GM23338 (cell line): ENCODE data around the gene PSMB2. TPM values are rescaled to one million over a fixed set of nuclear protein-coding genes. Genes with fewer than 3 reads are reported as not detected.

Experiments
- ATAC-seq: fragments of 200-7000 bp; cut with Tn5 transposase; 3 replicates; pipeline ENCODE4 v1.9.1; 2020
- DNase-seq: peaks from one replicate; pipeline ENCODE4 v3.0.0-alpha.2; 2015; ENCODE audit warnings: low spot score
- H2AFZ ChIP-seq: fragments of 200-600 bp; sonication (generic); 2 replicates; pipeline ENCODE4 v1.8.0; 2016; ENCODE audit warnings: antibody characterized with exemption, mild to moderate bottlenecking, moderate library complexity
- H3F3A ChIP-seq: fragments of 200-600 bp; sonication (generic); replicated peaks from 2 replicates; pipeline ENCODE4 v1.8.0; 2017; ENCODE audit warnings: antibody characterized with exemption, mixed run types, low read depth
- H3K27ac ChIP-seq: fragments of 200-600 bp; sonication (generic); 2 replicates; pipeline ENCODE4 v1.6.1; 2016; ENCODE audit warnings: low read depth
- H3K27me3 ChIP-seq: fragments of 200-600 bp; sonication (generic); 2 replicates; pipeline ENCODE4 v1.8.0; 2016; ENCODE audit warnings: mild to moderate bottlenecking, mixed run types, moderate library complexity; ENCODE audit not compliant: insufficient read depth
- H3K36me3 ChIP-seq: fragments of 200-600 bp; sonication (generic); 2 replicates; pipeline ENCODE4 v1.8.0; 2016; ENCODE audit warnings: mild to moderate bottlenecking; ENCODE audit not compliant: insufficient read depth
- H3K4me1 ChIP-seq: fragments of 200-600 bp; sonication (generic); 2 replicates; pipeline ENCODE4 v1.8.0; 2016; ENCODE audit warnings: mild to moderate bottlenecking, moderate library complexity; ENCODE audit not compliant: insufficient read depth
- H3K4me2 ChIP-seq: fragments of 200-600 bp; sonication (generic); 2 replicates; pipeline ENCODE4 v1.7.1; 2017; ENCODE audit warnings: mixed run types
- H3K4me3 ChIP-seq: fragments of 200-600 bp; sonication (generic); 2 replicates; pipeline ENCODE4 v1.6.1; 2016; ENCODE audit warnings: mixed run types
- H3K79me2 ChIP-seq: fragments of 200-600 bp; sonication (generic); replicated peaks from 2 replicates; pipeline ENCODE4 v1.8.0; 2017; ENCODE audit warnings: mild to moderate bottlenecking; ENCODE audit not compliant: insufficient read depth
- H3K9me2 ChIP-seq: fragments of 200-600 bp; sonication (generic); 2 replicates; pipeline ENCODE4 v1.8.0; 2017; ENCODE audit not compliant: insufficient read depth
- H4K20me1 ChIP-seq: fragments of 200-600 bp; sonication (generic); replicated peaks from 2 replicates; pipeline ENCODE4 v1.8.0; 2017; ENCODE audit warnings: mild to moderate bottlenecking; ENCODE audit not compliant: insufficient read depth
- H3K27ac Mint-ChIP-seq: 2 replicates; pipeline ENCODE4 v1.8.0; 2020; ENCODE audit warnings: inconsistent platforms, mild to moderate bottlenecking, moderate library complexity, mixed read lengths
- H3K27me3 Mint-ChIP-seq: 3 replicates; pipeline ENCODE4 v1.8.0; 2022; ENCODE audit warnings: low read depth, mild to moderate bottlenecking, moderate library complexity, mixed read lengths, inconsistent platforms; ENCODE audit not compliant: insufficient read depth, poor library complexity
- H3K36me3 Mint-ChIP-seq: 3 replicates; pipeline ENCODE4 v1.8.0; 2021; ENCODE audit warnings: low read depth, mild to moderate bottlenecking, inconsistent platforms, moderate library complexity, mixed read lengths
- H3K4me1 Mint-ChIP-seq: 3 replicates; pipeline ENCODE4 v1.8.0; 2020; ENCODE audit warnings: mild to moderate bottlenecking, inconsistent platforms, mixed read lengths
- H3K4me3 Mint-ChIP-seq: 3 replicates; pipeline ENCODE4 v1.8.0; 2021; ENCODE audit warnings: moderate library complexity, mild to moderate bottlenecking, inconsistent platforms, mixed read lengths
- H3K9me3 Mint-ChIP-seq: 3 replicates; pipeline ENCODE4 v1.8.0; 2020; ENCODE audit warnings: moderate library complexity, mild to moderate bottlenecking, inconsistent platforms, mixed read lengths
- ETS1 ChIP-seq: IDR thresholded peaks from 2 replicates; pipeline ENCODE4 v1.6.1; 2016; ENCODE audit warnings: antibody characterized with exemption
- EZH2 ChIP-seq: fragments of 200-600 bp; sonication (generic); IDR thresholded peaks from one replicate; pipeline ENCODE4 v1.8.0; 2017; ENCODE audit warnings: antibody characterized with exemption, mild to moderate bottlenecking, low read depth; ENCODE audit not compliant: unreplicated experiment
- EZH2phosphoT487 ChIP-seq: fragments of 200-600 bp; sonication (generic); IDR thresholded peaks from one replicate; pipeline ENCODE4 v1.8.1; 2018; ENCODE audit warnings: antibody characterized with exemption; ENCODE audit not compliant: unreplicated experiment
- JUNB ChIP-seq: IDR thresholded peaks from one replicate; pipeline ENCODE4 v1.6.1; 2016; ENCODE audit warnings: antibody characterized with exemption; ENCODE audit not compliant: unreplicated experiment
- POLR2AphosphoS5 ChIP-seq: IDR thresholded peaks from 2 replicates; pipeline ENCODE4 v1.6.1; 2016; ENCODE audit warnings: antibody characterized with exemption, low read depth
- ZNF114 ChIP-seq: fragments of 250-450 bp; sonication (Bioruptor Pico); IDR thresholded peaks from 2 replicates; pipeline ENCODE4 v1.5.0; 2020; ENCODE audit warnings: mild to moderate bottlenecking, moderate library complexity
- ZNF331 ChIP-seq: fragments of 250-450 bp; sonication (Bioruptor Pico); IDR thresholded peaks from 2 replicates; pipeline ENCODE4 v1.5.0; 2020; ENCODE audit warnings: low read depth, mild to moderate bottlenecking, moderate library complexity
- ZNF462 ChIP-seq: fragments of 250-450 bp; sonication (Bioruptor Pico); IDR thresholded peaks from 2 replicates; pipeline ENCODE4 v1.5.0; 2020; ENCODE audit warnings: mild to moderate bottlenecking, moderate library complexity
- polyA plus RNA-seq: library from polyadenylated mRNA; unstranded; fragments of >200 nt; fragmentation: Nextera tagmentation; extraction: Ambion mirVana; gene quantifications from 2 replicates; pipeline ENCODE4 v1.2.1, GENCODE V29; 2016
- total RNA-seq: library from RNA; depleted of rRNA; stranded (reverse); fragments of >200 nt; shearing (Covaris generic); gene quantifications from 2 replicates; pipeline ENCODE4 v1.2.3, GENCODE V29; 2014

Gene PSMB2
- total and polyA plus RNA-seq, 2 experiments from 2014 or later = 68.2 to 147 TPM

- TF ChIP-seq ZNF462 = no peak
- TF ChIP-seq ETS1 = no peak
- no peak for TF ChIP-seq POLR2AphosphoS5
- TF ChIP-seq ZNF114 (CRISPR knock-in tag) = no peak
- TF ChIP-seq EZH2phosphoT487 = no peak
- TF ChIP-seq ZNF331 (CRISPR knock-in tag) = no peak
- no peak for TF ChIP-seq JUNB
Measured at GRCh38 chr1:35575416-35575958, 65.8 kb downstream of the PSMB2 start (continued).

GRCh38 chr1:35574655-35575415, 66.5 kb downstream of the PSMB2 start:
- Histone ChIP-seq H3K4me1 (peaks cover 38% of the 10 kb centered on the region), H3K27me3 (peaks cover 100% of the 10 kb centered on the region), H3K9me2 (no peaks in the 10 kb centered on the region), H3K79me2 (no peaks in the 10 kb centered on the region), H3K4me3 (peak overlapping the region; percentile 84), H3K27ac (no peak overlapping the region), H3K4me2 (peak overlapping the region; percentile 99), H2AFZ (peak overlapping the region; percentile 43; the same call in 1 of the 2 replicates), H3F3A (peaks cover 27% of the 10 kb centered on the region), H3K36me3 (no peaks in the 10 kb centered on the region; the same call in 1 of the 2 replicates), H4K20me1 (0 out of 2 replicates have a peak, but pooled peaks cover 2% of the 10 kb centered on the region)
- ATAC-seq (peak; percentile 1), DNase-seq (peak; percentile 55)
- peaks cover 32% of the 10 kb centered on the region for H3K4me1 Mint-ChIP-seq
- H3K27ac Mint-ChIP-seq = no peak overlapping the region
- no peak for TF ChIP-seq JUNB
- peak; percentile 90 for TF ChIP-seq EZH2
- peaks cover 94% of the 10 kb centered on the region for H3K27me3 Mint-ChIP-seq
- no peaks in the 10 kb centered on the region; the same call in 2 of the 3 replicates for H3K36me3 Mint-ChIP-seq
- peak overlapping the region; percentile 47 for H3K4me3 Mint-ChIP-seq
- H3K9me3 Mint-ChIP-seq = no peaks in the 10 kb centered on the region
